GM18505 (cell line): ENCODE data around the gene FRS2.

Source experiments
- ATAC-seq: cut with Tn5 transposase; IDR thresholded peaks from one replicate; pipeline ENCODE4 v1.9.1; 2021; ENCODE audit not compliant: unreplicated experiment
- POLR2A ChIP-seq: IDR thresholded peaks from 4 replicates; pipeline ENCODE4 v1.6.1; 2011; ENCODE audit warnings: borderline replicate concordance; ENCODE audit not compliant: insufficient read depth, insufficient read length; ENCODE audit errors: extremely low read depth

The FRS2 gene

GRCh38 chr12:69470189-69471075, at the start of gene FRS2:
TSS of gene FRS2 (plus strand) at chr12:69470388. CDS start at chr12:69569031, 98,643 bp downstream.
- TF ChIP-seq POLR2A = peak; percentile 84
- ATAC-seq = peak; percentile 91

DNA sequence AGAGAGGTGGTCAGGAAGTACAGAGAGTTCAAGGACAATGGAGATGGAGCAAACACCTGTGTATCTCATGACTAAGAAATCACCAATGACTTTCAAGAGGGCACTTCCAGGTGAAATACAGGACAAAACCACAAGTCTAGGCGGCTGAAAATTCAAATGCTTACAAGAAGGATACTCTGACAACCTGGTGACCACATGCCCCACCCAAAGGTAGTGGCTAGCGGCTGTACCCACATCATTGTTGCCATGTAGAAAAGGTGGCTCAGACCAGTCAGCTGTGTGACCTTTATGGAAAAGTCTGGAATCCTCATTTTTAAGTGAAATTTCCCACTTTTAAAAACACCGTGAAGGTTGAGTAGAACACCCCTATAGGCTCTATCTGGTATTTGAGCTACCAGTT, 48.6 kb upstream of the FRS2 start:
- no peak for ATAC-seq
- no peak for TF ChIP-seq POLR2A

DNA sequence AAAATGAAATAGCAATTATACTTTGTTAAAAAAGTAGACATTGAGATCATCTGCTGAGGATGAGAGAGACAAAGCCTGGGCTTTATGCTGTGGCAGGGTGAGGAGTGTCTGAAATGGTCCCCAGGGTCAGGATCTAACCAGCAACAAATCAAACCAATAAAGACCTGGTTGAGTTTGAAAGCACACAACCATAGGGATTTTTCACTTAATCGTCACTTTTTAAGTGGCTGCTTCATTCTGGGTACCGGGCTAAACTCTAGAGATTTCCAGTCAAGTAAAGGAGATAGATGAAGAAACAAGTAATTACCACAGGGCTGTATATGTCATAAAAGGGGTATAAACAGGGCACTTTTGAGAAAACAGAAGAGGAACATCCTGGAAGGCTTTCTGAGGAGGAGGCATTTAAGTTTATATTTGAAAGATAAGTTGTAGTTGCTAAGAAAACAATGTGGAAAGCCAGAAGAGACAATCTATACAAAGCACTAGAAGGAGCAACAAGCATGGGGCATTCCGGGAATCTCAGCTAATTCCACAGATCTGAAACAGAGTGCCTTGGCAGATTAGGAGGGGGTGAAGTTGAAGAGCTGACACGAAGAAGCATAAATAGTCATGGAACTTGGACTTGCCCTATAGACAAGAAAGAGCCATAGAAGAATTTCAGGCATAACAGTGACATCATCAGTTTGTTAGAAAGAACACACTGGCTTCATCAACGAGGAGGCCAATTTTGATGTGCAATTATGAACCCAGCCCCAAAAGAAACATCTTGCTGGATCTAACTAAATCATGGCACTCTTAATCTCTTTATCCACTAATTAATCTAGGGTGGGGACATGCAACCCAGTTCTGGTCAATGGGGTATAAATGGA, 46.9 kb upstream of the FRS2 start:
- TF ChIP-seq POLR2A = no peak
- no peak for ATAC-seq

DNA sequence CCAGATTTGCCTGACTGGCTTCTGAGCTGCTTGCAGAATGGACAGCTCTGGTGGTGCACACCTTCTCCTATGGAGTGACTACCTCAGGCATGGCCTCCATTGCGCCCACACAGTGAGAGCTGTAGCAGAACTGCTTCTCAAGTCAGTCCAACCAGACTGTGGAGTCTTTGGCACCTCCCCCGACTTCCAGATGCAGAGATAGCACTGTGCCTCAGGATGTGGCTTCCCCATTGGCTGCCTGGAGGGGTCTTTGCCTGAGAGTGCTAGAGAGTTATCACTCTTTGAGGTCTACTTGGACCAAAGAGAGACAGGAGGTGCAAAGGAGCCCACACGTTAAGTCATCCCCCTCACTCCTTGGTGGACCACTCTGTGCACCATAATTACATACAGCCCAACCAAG, 44.8 kb upstream of the FRS2 start:
- TF ChIP-seq POLR2A = no peak
- no peak for ATAC-seq

DNA sequence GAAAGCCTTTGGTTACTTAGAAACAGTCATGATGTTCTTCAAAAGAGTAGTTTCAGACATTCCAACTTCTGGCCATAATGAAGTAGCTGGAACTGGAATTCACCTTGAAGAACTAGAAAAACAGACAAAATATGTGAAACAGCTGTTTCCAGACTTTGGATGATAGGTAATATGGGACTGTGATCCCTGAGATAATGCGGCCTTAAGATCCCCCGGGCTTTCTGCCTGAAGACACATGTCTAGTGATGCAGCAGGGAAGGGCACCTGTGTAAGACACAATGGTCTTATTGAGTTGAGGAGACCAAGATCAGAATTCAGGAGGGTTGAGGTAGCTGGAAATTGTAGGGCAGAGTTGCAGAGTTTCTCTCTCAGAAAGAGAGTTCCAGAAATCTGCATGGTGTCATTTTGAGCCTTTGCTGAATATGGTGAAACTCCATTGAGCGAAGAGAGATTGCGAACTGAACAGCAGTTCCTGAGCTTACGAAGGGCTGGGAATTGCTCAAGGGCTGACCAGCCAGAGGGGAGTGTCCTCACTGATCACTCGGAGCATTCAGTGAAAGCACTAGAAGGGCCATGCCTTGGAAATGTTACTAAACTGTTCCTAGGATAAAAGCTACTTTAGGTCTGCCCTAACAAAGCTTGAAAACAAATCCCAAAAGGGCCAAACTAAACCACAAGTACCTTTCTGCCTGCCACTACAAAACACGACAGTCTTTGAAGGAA, 41.7 kb upstream of the FRS2 start:
- no peak for ATAC-seq
- no peak for TF ChIP-seq POLR2A

- ATAC-seq = no peak
- TF ChIP-seq POLR2A = no peak
Observed at GRCh38 chr12:69430942-69431590, 39.1 kb upstream of the FRS2 start.

DNA sequence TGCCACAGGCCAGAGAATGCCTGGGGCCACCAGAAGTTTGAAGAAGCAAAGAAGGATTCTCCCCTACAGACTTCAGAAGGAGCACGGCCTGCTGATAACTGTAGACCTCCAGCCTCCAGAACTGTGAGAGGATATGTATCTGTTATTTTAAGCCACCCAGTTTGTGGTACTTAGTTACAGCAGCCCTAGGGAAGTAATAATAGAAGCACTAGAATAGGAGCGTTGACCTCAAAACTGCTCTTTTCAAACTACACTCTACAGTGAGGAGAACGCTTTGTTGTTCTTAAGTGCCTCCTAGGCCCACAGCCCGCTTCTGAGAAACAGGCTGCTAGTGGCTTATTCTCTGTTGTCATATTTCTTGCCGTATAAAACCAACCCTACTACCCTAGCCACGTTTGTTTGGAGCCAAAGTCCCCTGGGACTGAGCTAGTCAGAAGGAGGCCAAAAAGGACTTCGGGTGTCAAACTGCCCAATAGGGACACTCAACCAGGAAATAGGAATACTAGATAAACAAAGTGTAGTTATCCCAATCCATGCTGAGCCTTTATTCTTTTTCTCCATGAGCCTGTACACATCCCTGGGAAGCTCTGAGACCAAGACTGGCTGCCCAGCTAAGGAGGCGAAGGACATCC, 38.5 kb upstream of the FRS2 start:
- ATAC-seq = no peak
- no peak for TF ChIP-seq POLR2A

GRCh38 chr12:69433653-69434052, 36.5 kb upstream of the FRS2 start:
- no peak for TF ChIP-seq POLR2A
- ATAC-seq = no peak

DNA sequence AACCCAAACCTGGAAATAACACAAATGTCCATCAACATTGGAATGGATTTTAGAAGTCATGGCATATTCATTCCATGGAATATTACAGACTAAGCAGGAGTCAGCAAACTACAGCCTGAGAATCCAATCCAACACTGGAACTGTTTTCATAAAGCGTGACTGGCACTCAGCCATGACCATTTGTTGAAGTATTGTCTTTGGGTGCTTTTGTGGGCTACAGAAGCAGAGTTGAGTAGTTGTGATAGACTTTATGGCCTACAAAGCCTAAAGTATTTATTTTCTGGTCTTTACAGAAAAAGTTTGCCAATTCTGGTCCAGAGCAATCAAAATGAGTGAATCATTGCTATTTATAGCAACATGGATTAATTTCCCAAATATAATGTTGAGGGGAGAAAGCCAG, 34.5 kb upstream of the FRS2 start:
- TF ChIP-seq POLR2A = no peak
- no peak for ATAC-seq

GRCh38 chr12:69437073-69437472, 33.1 kb upstream of the FRS2 start:
- no peak for ATAC-seq
- no peak for TF ChIP-seq POLR2A

- ATAC-seq = no peak
- TF ChIP-seq POLR2A = no peak
Observed at GRCh38 chr12:69438539-69438938, 31.6 kb upstream of the FRS2 start.

DNA sequence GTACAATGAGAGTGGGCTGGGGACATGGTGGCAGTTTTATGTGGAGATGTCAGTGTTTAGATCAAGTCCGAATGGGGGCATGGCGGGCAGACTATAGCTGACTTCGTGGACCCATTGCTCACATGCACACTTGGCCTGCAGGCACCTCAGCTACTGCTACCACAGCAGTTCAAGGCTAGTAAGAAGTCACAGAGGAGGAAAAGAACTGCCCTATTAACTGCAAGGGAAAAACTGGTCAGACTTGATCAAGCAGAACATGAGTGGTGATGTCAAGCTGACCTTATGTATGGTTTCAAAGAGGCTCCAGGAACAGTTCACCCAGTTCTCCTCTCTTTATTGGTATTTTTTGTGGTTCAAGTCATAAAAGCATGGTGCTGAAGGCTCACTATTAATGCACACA, 30.2 kb upstream of the FRS2 start:
- TF ChIP-seq POLR2A = no peak
- no peak for ATAC-seq
